ENCODE measurements around the gene GPR119. TPM values are rescaled to one million over a fixed set of nuclear protein-coding genes. Genes with fewer than 3 reads are reported as not detected.

Gene GPR119
- total and polyA plus RNA-seq, 4 donors: 4.3 TPM; not detected in 3

DNA sequence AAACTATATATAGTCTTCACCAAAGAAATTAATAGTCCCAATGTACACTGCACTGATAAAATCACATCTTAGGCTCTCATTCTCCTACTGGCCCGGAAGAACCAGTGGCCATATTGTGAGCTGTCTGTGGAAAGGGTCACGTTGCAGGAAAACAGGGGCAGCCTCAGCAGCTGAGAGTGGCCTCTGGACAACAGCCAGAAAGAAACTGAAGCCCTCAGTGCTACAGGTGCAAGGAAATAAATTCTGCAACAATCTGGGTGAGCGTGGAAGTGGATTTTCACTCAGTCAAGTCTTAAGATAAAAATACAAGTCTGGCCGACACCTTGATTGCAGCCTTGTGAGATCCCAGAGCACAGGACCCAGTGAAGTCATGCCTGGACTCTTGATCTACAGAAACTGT lies 48.9 kb downstream of the GPR119 start:
- peaks cover 2 to 7% (median 3%) of the 10 kb centered on the region in 4 donors for H3K4me1 ChIP-seq (ENCODE audit: control insufficient read depth in 4 of 4, insufficient read depth in 4 of 4, low read length in 3 of 4)
- no peak overlapping the region for H3K27ac ChIP-seq (ENCODE audit: low read depth in 1 of 2, low read length in 2 of 2)
- TF ChIP-seq EGR1 (IDR thresholded peaks at IDR 0.05; ENCODE audit: low read depth in 2 of 2): no peak
- TF ChIP-seq, protein P1, sequence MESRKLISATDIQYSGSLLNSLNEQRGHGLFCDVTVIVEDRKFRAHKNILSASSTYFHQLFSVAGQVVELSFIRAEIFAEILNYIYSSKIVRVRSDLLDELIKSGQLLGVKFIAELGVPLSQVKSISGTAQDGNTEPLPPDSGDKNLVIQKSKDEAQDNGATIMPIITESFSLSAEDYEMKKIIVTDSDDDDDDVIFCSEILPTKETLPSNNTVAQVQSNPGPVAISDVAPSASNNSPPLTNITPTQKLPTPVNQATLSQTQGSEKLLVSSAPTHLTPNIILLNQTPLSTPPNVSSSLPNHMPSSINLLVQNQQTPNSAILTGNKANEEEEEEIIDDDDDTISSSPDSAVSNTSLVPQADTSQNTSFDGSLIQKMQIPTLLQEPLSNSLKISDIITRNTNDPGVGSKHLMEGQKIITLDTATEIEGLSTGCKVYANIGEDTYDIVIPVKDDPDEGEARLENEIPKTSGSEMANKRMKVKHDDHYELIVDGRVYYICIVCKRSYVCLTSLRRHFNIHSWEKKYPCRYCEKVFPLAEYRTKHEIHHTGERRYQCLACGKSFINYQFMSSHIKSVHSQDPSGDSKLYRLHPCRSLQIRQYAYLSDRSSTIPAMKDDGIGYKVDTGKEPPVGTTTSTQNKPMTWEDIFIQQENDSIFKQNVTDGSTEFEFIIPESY (IDR thresholded peaks at IDR 0.05): no peak
- no peak for TF ChIP-seq TAF1 (conservative IDR thresholded peaks at IDR 0.05)
- H3K9me3 ChIP-seq (ENCODE audit: control insufficient read depth in 4 of 4, low read length in 3 of 4): no peaks in the 10 kb centered on the region
- no peak overlapping the region for H3K4me3 ChIP-seq (ENCODE audit: low read depth in 1 of 3, low read length in 3 of 3)
- whole genome bisulfite sequencing: 67% methylated on average over 4 of the region's 4 CpGs
- no peaks in the 10 kb centered on the region for H3K27me3 ChIP-seq (ENCODE audit: control insufficient read depth in 4 of 4, insufficient read depth in 4 of 4, low read length in 3 of 4)
- H3K36me3 ChIP-seq (ENCODE audit: control insufficient read depth in 4 of 4, insufficient read depth in 3 of 4, low read depth in 1 of 4, low read length in 3 of 4): no peaks in the 10 kb centered on the region
- DNase-seq (ENCODE audit: low spot score): no peak
- H3K9ac ChIP-seq (ENCODE audit: low read depth in 1 of 2, low read length in 2 of 2): no peak overlapping the region

Other genes with a start within 250 kb of the GPR119 start
- 10 to 100 TPM; 33.1 to 60.6 TPM for gene AIFM1, start 219.8 kb downstream of the GPR119 start, total RNA-seq
- 10 to 100 TPM; 72.2 to 79.0 TPM for gene AIFM1, start 219.8 kb downstream of the GPR119 start, polyA plus RNA-seq
- under 1 TPM; 0.50 to 0.61 TPM for gene RAB33A, start 213.7 kb downstream of the GPR119 start, total RNA-seq
- under 1 TPM; 0.13 to 0.59 TPM for gene RAB33A, start 213.7 kb downstream of the GPR119 start, polyA plus RNA-seq
- 1 to 10 TPM; 1.3 to 2.3 TPM for gene ZNF280C, start 116.8 kb downstream of the GPR119 start, total RNA-seq
- under 1 TPM; 0.50 to 0.65 TPM for gene ZNF280C, start 116.8 kb downstream of the GPR119 start, polyA plus RNA-seq
- 1 to 10 TPM; 3.8 to 5.8 TPM for gene SLC25A14, start 45.8 kb downstream of the GPR119 start, total RNA-seq
- 1 to 10 TPM; 2.7 to 5.6 TPM for gene SLC25A14, start 45.8 kb downstream of the GPR119 start, polyA plus RNA-seq
- gene RBMX2, start 16.3 kb upstream of the GPR119 start, total RNA-seq: 1 to 10 TPM; 5.5 to 7.2 TPM
- 1 to 10 TPM; 5.2 to 8.8 TPM for gene RBMX2, start 16.3 kb upstream of the GPR119 start, polyA plus RNA-seq

Measured in liver (tissue), 9 donors.